Stimulated activated naive CD8-positive, alpha-beta T cell treated with anti-CD3 and anti-CD28 coated beads, Interleukin-15, Interleukin-2, amounts not matched to agents 100 ng/mL and 50 ng/mL, for 24 hours (primary cell): ENCODE measurements around the gene SLIT1.

Source experiments
- H3K27ac Mint-ChIP-seq: one replicate; pipeline ENCODE4 v1.8.0; 2021; ENCODE audit warnings: mild to moderate bottlenecking, mixed read lengths
- H3K27me3 Mint-ChIP-seq: one replicate; pipeline ENCODE4 v1.8.0; 2021; ENCODE audit warnings: mixed read lengths
- H3K36me3 Mint-ChIP-seq: one replicate; pipeline ENCODE4 v1.8.0; 2021; ENCODE audit warnings: low read depth, mixed read lengths
- H3K4me1 Mint-ChIP-seq: one replicate; pipeline ENCODE4 v1.8.0; 2021; ENCODE audit warnings: low read depth, mixed read lengths
- H3K4me3 Mint-ChIP-seq: one replicate; pipeline ENCODE4 v1.8.0; 2021; ENCODE audit warnings: mild to moderate bottlenecking, mixed read lengths
- H3K9me3 Mint-ChIP-seq: one replicate; pipeline ENCODE4 v1.8.0; 2021; ENCODE audit warnings: mixed read lengths

The SLIT1 gene

GRCh38 chr10:97211229-97211628, 25.5 kb upstream of the SLIT1 start:
- Mint-ChIP-seq H3K27me3 (no peaks in the 10 kb centered on the region), H3K4me3 (no peak overlapping the region), H3K4me1 (no peaks in the 10 kb centered on the region), H3K9me3 (no peaks in the 10 kb centered on the region), H3K36me3 (no peaks in the 10 kb centered on the region), H3K27ac (no peak overlapping the region)

GRCh38 chr10:97210543-97210960, 24.8 kb upstream of the SLIT1 start:
- Mint-ChIP-seq H3K36me3 (no peaks in the 10 kb centered on the region), H3K4me3 (no peak overlapping the region), H3K27ac (no peak overlapping the region)

GRCh38 chr10:97207756-97208346, 22.1 kb upstream of the SLIT1 start:
- Mint-ChIP-seq H3K36me3 (no peaks in the 10 kb centered on the region), H3K4me3 (no peak overlapping the region), H3K27ac (no peak overlapping the region), H3K27me3 (no peaks in the 10 kb centered on the region), H3K9me3 (no peaks in the 10 kb centered on the region), H3K4me1 (no peaks in the 10 kb centered on the region)

More at GRCh38 chr10:97210543-97210960, 24.8 kb upstream of the SLIT1 start:
- Mint-ChIP-seq H3K4me1 (no peaks in the 10 kb centered on the region), H3K9me3 (no peaks in the 10 kb centered on the region), H3K27me3 (no peaks in the 10 kb centered on the region)

GRCh38 chr10:97207131-97207530, 21.4 kb upstream of the SLIT1 start:
- Mint-ChIP-seq H3K27me3 (no peaks in the 10 kb centered on the region), H3K9me3 (no peaks in the 10 kb centered on the region), H3K27ac (no peak overlapping the region), H3K4me1 (no peaks in the 10 kb centered on the region), H3K36me3 (no peaks in the 10 kb centered on the region), H3K4me3 (no peak overlapping the region)

GRCh38 chr10:97204826-97205679, 19.3 kb upstream of the SLIT1 start:
- Mint-ChIP-seq H3K27ac (no peak overlapping the region), H3K9me3 (no peaks in the 10 kb centered on the region), H3K27me3 (peaks cover 5% of the 10 kb centered on the region), H3K4me3 (no peak overlapping the region), H3K36me3 (no peaks in the 10 kb centered on the region), H3K4me1 (no peaks in the 10 kb centered on the region)

- no peaks in the 10 kb centered on the region for H3K9me3 Mint-ChIP-seq
- H3K4me1 Mint-ChIP-seq: no peaks in the 10 kb centered on the region
- H3K36me3 Mint-ChIP-seq: no peaks in the 10 kb centered on the region
- H3K4me3 Mint-ChIP-seq: no peak overlapping the region
- no peak overlapping the region for H3K27ac Mint-ChIP-seq
- peaks cover 15% of the 10 kb centered on the region for H3K27me3 Mint-ChIP-seq
Measured at GRCh38 chr10:97203220-97203619, 17.5 kb upstream of the SLIT1 start.

- Mint-ChIP-seq H3K9me3 (no peaks in the 10 kb centered on the region), H3K4me3 (no peak overlapping the region), H3K36me3 (no peaks in the 10 kb centered on the region), H3K27me3 (peaks cover 28% of the 10 kb centered on the region), H3K27ac (no peak overlapping the region), H3K4me1 (peaks cover 9% of the 10 kb centered on the region)
Measured at GRCh38 chr10:97200616-97201015, 14.9 kb upstream of the SLIT1 start.

- H3K27me3 Mint-ChIP-seq: peaks cover 38% of the 10 kb centered on the region
- H3K27ac Mint-ChIP-seq: no peak overlapping the region
- H3K4me3 Mint-ChIP-seq: no peak overlapping the region
- H3K4me1 Mint-ChIP-seq: peaks cover 10% of the 10 kb centered on the region
- no peaks in the 10 kb centered on the region for H3K36me3 Mint-ChIP-seq
- H3K9me3 Mint-ChIP-seq: no peaks in the 10 kb centered on the region
Measured at GRCh38 chr10:97199152-97199551, 13.4 kb upstream of the SLIT1 start.

- H3K4me1 Mint-ChIP-seq: peaks cover 10% of the 10 kb centered on the region
- H3K4me3 Mint-ChIP-seq: no peak overlapping the region
- H3K27ac Mint-ChIP-seq: no peak overlapping the region
- H3K27me3 Mint-ChIP-seq: peaks cover 51% of the 10 kb centered on the region
- H3K36me3 Mint-ChIP-seq: no peaks in the 10 kb centered on the region
- no peaks in the 10 kb centered on the region for H3K9me3 Mint-ChIP-seq
Measured at GRCh38 chr10:97197030-97197500, 11.3 kb upstream of the SLIT1 start.

- peaks cover 55% of the 10 kb centered on the region for H3K27me3 Mint-ChIP-seq
- H3K4me1 Mint-ChIP-seq: peaks cover 10% of the 10 kb centered on the region
- H3K27ac Mint-ChIP-seq: no peak overlapping the region
- H3K9me3 Mint-ChIP-seq: no peaks in the 10 kb centered on the region
- no peaks in the 10 kb centered on the region for H3K36me3 Mint-ChIP-seq
- peak overlapping the region; percentile 70 for H3K4me3 Mint-ChIP-seq
Measured at GRCh38 chr10:97196223-97197029, 10.7 kb upstream of the SLIT1 start.

GRCh38 chr10:97195706-97196222, 10.0 kb upstream of the SLIT1 start:
- peak overlapping the region; percentile 70 for H3K4me3 Mint-ChIP-seq
- no peak overlapping the region for H3K27ac Mint-ChIP-seq
- peaks cover 10% of the 10 kb centered on the region for H3K4me1 Mint-ChIP-seq
- H3K36me3 Mint-ChIP-seq: no peaks in the 10 kb centered on the region
- H3K9me3 Mint-ChIP-seq: no peaks in the 10 kb centered on the region
- H3K27me3 Mint-ChIP-seq: peaks cover 54% of the 10 kb centered on the region

- peaks cover 54% of the 10 kb centered on the region for H3K27me3 Mint-ChIP-seq
- peaks cover 10% of the 10 kb centered on the region for H3K4me1 Mint-ChIP-seq
Measured at GRCh38 chr10:97192952-97193435, 7.2 kb upstream of the SLIT1 start.

GRCh38 chr10:97190450-97190849, 4.7 kb upstream of the SLIT1 start:
- H3K36me3 Mint-ChIP-seq: no peaks in the 10 kb centered on the region
- no peak overlapping the region for H3K4me3 Mint-ChIP-seq
- peaks cover 58% of the 10 kb centered on the region for H3K27me3 Mint-ChIP-seq
- H3K9me3 Mint-ChIP-seq: no peaks in the 10 kb centered on the region
- peaks cover 4% of the 10 kb centered on the region for H3K4me1 Mint-ChIP-seq
- H3K27ac Mint-ChIP-seq: no peak overlapping the region

More at GRCh38 chr10:97192952-97193435, 7.2 kb upstream of the SLIT1 start:
- Mint-ChIP-seq H3K36me3 (no peaks in the 10 kb centered on the region), H3K9me3 (no peaks in the 10 kb centered on the region), H3K27ac (no peak overlapping the region), H3K4me3 (no peak overlapping the region)

- Mint-ChIP-seq H3K27me3 (peaks cover 62% of the 10 kb centered on the region), H3K4me1 (peaks cover 8% of the 10 kb centered on the region), H3K9me3 (no peaks in the 10 kb centered on the region), H3K27ac (no peak overlapping the region), H3K36me3 (no peaks in the 10 kb centered on the region), H3K4me3 (no peak overlapping the region)
Measured at GRCh38 chr10:97188261-97188711, 2.5 kb upstream of the SLIT1 start.
